KBM-7 (cell line): ENCODE data around the gene HBZ.
"Not testable (repeated sequence)": the region's sequence is repeated elsewhere in the genome, so short reads cannot be mapped to it uniquely, and the experiment has no call there.

Experiments used
- DNase-seq: peaks from one replicate; pipeline ENCODE4 v3.0.0-alpha.2; 2015
- in situ Hi-C: fragments of 300-500 bp; cut with MboI; formaldehyde crosslinking; loops from 2 replicates; pipeline ENCODE4 v1.14.3; 2020; ENCODE audit warnings: low sequenced_read_pairs, low pct_unique_long_range_greater_than_20kb, mixed read lengths

HBZ gene

DNA sequence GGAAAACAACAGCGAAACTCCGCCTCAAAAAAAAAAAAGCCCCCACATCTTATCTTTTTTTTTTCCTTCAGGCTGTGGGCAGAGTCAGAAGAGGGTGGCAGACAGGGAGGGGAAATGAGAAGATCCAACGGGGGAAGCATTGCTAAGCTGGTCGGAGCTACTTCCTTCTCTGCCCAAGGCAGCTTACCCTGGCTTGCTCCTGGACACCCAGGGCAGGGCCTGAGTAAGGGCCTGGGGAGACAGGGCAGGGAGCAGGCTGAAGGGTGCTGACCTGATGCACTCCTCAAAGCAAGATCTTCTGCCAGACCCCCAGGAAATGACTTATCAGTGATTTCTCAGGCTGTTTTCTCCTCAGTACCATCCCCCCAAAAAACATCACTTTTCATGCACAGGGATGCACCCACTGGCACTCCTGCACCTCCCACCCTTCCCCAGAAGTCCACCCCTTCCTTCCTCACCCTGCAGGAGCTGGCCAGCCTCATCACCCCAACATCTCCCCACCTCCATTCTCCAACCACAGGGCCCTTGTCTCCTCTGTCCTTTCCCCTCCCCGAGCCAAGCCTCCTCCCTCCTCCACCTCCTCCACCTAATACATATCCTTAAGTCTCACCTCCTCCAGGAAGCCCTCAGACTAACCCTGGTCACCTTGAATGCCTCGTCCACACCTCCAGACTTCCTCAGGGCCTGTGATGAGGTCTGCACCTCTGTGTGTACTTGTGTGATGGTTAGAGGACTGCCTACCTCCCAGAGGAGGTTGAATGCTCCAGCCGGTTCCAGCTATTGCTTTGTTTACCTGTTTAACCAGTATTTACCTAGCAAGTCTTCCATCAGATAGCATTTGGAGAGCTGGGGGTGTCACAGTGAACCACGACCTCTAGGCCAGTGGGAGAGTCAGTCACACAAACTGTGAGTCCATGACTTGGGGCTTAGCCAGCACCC is 22.8 kb downstream of the HBZ start:
- in situ Hi-C loops, result no loop called here

DNA sequence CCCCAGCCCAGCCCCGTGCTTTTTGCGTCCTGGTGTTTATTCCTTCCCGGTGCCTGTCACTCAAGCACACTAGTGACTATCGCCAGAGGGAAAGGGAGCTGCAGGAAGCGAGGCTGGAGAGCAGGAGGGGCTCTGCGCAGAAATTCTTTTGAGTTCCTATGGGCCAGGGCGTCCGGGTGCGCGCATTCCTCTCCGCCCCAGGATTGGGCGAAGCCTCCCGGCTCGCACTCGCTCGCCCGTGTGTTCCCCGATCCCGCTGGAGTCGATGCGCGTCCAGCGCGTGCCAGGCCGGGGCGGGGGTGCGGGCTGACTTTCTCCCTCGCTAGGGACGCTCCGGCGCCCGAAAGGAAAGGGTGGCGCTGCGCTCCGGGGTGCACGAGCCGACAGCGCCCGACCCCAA is 23.6 kb downstream of the HBZ start:
- in situ Hi-C loops, DNase-seq: not testable (repeated sequence)

More for the DNA sequence above, 22.8 kb downstream of the HBZ start:
- DNase-seq, result peak; percentile 50

DNA sequence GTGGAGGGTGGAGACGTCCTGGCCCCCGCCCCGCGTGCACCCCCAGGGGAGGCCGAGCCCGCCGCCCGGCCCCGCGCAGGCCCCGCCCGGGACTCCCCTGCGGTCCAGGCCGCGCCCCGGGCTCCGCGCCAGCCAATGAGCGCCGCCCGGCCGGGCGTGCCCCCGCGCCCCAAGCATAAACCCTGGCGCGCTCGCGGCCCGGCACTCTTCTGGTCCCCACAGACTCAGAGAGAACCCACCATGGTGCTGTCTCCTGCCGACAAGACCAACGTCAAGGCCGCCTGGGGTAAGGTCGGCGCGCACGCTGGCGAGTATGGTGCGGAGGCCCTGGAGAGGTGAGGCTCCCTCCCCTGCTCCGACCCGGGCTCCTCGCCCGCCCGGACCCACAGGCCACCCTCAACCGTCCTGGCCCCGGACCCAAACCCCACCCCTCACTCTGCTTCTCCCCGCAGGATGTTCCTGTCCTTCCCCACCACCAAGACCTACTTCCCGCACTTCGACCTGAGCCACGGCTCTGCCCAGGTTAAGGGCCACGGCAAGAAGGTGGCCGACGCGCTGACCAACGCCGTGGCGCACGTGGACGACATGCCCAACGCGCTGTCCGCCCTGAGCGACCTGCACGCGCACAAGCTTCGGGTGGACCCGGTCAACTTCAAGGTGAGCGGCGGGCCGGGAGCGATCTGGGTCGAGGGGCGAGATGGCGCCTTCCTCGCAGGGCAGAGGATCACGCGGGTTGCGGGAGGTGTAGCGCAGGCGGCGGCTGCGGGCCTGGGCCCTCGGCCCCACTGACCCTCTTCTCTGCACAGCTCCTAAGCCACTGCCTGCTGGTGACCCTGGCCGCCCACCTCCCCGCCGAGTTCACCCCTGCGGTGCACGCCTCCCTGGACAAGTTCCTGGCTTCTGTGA is 24.3 kb downstream of the HBZ start, which contains the start of gene HBA1:
Gene HBA1 (plus strand): TSS at position 204 of the 906 bp plus-strand sequence. CDS start 37 bp downstream, at position 241.
- in situ Hi-C loops, DNase-seq: not testable (repeated sequence)

DNA sequence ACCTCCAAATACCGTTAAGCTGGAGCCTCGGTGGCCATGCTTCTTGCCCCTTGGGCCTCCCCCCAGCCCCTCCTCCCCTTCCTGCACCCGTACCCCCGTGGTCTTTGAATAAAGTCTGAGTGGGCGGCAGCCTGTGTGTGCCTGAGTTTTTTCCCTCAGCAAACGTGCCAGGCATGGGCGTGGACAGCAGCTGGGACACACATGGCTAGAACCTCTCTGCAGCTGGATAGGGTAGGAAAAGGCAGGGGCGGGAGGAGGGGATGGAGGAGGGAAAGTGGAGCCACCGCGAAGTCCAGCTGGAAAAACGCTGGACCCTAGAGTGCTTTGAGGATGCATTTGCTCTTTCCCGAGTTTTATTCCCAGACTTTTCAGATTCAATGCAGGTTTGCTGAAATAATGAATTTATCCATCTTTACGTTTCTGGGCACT is 25.0 kb downstream of the HBZ start:
- no peak for DNase-seq
- in situ Hi-C loops, result no loop called here

DNA sequence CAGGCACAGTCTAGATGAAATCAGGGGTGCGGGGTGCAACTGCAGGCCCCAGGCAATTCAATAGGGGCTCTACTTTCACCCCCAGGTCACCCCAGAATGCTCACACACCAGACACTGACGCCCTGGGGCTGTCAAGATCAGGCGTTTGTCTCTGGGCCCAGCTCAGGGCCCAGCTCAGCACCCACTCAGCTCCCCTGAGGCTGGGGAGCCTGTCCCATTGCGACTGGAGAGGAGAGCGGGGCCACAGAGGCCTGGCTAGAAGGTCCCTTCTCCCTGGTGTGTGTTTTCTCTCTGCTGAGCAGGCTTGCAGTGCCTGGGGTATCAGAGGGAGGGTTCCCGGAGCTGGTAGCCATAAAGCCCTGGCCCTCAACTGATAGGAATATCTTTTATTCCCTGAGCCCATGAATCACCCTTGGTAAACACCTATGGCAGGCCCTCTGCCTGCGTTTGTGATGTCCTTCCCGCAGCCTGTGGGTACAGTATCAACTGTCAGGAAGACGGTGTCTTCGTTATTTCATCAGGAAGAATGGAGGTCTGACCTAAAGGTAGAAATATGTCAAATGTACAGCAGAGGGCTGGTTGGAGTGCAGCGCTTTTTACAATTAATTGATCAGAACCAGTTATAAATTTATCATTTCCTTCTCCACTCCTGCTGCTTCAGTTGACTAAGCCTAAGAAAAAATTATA is 25.7 kb downstream of the HBZ start:
- no peak for DNase-seq
- in situ Hi-C loops, result no loop called here

DNA sequence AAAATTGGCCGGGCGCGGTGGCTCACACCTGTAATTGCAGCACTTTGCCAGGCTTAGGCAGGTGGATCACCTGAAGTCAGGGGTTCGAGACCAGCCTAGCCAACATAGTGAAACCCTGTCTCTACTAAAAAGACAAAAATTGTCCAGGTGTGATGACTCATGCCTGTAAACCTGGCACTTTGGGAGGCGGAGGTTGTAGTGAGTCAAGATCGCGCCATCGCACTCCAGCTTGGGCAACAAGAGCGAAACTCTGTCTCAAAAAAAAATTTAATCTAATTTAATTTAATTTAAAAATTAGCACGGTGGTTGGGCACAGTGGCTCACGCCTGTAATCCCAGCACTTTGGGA is 26.2 kb downstream of the HBZ start:
- no peak for DNase-seq
- in situ Hi-C loops, result no loop called here

DNA sequence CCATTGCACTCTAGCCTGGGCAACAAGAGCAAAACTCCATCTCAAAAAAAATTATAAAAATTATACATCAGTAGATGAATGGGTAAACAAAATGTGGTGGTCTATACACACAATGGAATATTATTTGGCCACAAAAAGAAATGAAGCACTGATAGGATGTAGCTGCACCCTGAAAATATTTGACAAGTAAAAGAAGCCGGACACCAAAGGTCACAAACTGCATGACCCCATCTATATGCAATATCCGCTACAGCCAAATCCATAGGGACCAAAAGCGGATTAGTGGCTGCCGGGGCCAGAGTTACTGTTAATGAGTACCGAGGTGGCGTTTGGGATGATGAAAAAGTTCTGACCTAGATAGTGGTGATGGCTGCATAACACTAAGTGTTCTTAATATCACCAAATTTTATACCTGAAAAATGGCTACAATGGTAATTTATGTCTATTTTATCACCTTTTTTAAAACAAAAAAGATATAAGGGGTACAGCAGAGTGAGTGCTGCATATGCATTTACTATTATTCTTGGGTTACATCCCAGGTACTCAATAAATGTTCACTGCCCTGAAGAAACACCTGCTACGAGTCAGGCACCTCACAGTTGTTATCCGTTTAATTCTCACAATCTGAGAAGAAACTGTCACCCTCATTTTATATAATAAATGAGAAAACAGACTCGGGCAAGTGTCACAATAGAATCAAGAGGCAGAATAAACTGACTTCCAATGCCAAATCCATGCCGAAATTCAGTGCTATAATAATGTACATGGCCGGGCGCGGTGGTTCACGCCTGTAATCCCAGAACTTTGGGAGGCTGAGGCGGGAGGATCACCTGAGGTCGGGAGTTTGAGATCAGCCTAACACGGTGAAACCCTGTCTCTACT is 27.0 kb downstream of the HBZ start:
- DNase-seq, result no peak
- in situ Hi-C loops, result no loop called here

DNA sequence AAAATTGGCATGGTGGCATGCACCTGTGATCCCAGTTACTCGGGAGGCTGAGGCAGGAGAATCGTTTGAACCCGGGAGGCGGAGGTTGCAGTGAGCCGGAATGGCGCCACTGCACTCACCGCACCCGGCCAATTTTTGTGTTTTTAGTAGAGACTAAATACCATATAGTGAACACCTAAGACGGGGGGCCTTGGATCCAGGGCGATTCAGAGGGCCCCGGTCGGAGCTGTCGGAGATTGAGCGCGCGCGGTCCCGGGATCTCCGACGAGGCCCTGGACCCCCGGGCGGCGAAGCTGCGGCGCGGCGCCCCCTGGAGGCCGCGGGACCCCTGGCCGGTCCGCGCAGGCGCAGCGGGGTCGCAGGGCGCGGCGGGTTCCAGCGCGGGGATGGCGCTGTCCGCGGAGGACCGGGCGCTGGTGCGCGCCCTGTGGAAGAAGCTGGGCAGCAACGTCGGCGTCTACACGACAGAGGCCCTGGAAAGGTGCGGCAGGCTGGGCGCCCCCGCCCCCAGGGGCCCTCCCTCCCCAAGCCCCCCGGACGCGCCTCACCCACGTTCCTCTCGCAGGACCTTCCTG is 27.7 kb downstream of the HBZ start, which contains the start of gene HBQ1:
Gene HBQ1 (plus strand): TSS at position 359 of the 575 bp plus-strand sequence. CDS start 28 bp downstream, at position 387.
- peak; percentile 46 for DNase-seq
- in situ Hi-C loops, result no loop called here

DNA sequence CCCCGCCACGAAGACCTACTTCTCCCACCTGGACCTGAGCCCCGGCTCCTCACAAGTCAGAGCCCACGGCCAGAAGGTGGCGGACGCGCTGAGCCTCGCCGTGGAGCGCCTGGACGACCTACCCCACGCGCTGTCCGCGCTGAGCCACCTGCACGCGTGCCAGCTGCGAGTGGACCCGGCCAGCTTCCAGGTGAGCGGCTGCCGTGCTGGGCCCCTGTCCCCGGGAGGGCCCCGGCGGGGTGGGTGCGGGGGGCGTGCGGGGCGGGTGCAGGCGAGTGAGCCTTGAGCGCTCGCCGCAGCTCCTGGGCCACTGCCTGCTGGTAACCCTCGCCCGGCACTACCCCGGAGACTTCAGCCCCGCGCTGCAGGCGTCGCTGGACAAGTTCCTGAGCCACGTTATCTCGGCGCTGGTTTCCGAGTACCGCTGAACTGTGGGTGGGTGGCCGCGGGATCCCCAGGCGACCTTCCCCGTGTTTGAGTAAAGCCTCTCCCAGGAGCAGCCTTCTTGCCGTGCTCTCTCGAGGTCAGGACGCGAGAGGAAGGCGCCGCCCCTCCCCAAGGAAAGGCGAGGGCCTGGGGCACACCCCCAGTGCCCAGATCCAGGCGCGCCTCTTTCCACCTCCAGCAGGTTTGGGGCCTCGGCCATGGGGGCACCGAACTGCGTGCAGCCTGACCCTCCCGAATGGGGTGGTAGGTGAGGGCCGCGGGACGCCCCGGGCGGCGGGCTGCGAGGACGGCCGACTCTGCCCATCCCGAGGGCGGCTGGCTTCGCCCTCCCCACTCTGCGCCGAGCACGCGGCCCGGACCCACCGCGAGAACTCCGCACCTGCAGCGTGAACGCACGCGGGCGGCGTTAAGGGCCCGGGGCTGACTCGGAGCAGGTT is 28.5 kb downstream of the HBZ start:
- peak; percentile 89 for DNase-seq
- in situ Hi-C loops, result no loop called here

DNA sequence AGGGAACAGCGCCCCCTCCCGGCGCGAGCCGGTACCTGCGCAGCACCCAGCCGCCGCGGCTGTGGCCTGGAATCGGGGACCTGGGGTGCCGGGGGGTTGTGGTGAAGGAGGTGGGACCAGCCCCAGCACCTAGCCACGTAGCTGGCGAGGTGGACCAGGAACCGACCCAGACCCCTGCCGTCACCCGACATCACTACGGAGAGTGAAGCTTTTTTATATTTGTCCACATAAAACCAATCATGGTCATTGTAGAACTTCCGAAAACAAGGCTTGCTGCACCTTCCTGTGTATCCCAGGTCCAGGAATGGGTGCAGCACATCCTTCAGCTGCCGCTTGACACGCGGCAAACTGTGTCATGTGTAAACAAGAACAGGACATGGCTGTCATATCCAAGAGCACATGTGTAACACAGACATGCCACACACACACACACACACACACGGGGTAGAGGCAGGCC is 29.1 kb downstream of the HBZ start:
- no peak for DNase-seq
- in situ Hi-C loops, result no loop called here

DNA sequence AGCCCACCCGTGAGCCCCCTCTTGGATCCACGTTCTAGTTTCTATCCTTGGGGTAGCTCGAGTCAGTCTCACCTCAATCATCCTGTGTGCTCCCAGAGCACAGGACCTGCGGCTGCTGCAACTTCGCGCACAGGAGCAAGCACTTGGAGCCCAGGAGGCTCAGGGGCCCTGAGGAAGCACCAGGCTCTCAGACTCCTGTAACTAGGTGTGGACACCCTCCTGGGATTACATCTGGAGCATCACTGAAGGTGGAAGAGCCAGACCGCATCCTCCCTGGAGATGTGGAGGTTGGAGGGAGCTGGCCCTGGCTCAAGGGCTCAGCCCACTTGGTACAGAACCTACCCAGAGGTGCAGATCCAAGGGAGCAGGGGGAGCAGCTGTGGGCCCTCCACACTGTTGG is 30.6 kb downstream of the HBZ start:
- in situ Hi-C loops, result no loop called here
- DNase-seq, result no peak

DNA sequence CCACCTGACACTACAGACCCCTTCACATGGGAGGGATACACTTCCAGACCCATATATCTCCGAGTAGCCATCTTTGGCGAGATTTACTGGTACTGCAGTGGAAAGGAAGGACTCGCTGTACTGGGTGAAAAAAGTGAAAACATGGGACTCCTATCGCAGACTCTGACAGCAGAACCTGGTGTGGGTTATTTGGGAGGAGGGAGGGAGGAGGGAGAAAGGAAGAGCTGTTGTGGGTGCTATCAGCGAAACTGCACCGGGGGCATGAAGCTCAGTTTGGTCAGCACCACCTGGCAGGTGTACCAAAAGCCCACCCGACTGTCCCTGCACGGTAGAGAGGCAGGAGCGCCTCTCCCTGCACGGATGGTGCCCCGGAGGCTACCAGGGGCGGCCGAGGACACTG is 32.8 kb downstream of the HBZ start:
- in situ Hi-C loops, result no loop called here

DNA sequence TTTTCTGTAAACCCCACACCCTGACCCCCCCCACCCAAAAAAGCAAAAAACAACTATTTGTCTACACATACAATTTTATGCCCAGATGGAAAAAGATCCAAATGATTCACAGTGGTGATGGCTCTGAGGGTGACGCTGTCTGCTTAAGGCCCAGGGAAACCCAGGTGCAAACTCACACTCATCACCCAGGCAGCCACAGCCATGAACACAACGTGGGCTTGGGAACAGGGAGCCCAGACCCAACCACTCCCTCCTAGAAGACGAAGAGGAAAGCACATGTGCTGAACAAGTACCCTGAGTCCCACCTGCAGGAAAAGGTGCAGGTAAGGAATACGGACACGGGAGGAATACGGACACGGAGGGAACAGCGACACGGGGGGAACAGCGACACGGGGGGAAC is 33.2 kb downstream of the HBZ start:
- in situ Hi-C loops, result no loop called here
- DNase-seq, result no peak

More for the DNA sequence above, 32.8 kb downstream of the HBZ start:
- DNase-seq, result no peak

DNA sequence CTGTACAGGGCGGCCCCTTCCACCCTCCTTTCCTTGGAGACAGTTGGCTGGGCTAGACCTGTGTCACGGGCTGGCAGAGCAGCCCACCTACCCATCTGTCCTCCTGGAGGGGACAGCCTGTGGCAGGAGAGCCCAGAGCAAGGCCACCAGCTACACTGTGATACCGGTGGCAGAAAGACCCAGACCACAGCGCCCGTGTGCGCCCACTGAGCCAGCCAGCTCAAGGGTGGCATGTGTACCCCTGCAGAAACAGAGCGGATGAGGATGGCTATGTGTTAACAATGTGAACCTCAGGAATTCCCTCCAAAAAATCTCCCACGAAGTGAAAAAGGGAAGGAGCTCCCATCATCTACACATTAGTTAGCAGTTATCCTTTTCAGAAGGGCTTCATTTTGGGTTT is 34.9 kb downstream of the HBZ start:
- DNase-seq, result no peak
- in situ Hi-C loops, result no loop called here

DNA sequence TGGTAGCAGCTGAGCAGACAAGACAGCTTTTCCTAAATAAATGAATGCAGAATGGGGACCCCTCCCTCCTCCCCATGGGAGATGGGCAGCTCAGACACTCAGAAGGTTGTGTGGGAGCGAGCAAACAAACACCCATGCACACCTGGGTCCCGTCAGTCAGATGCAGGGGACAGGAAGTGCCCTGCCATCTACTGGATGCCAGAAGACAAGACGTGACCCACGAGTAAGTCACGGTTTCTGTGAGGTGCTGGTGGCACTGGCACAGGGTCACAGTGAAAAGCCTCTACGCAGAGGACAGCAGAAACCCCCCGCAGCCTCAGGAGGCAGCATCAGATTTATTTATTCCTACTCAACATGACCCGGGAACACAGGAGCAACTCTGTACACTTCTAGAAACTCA is 36.2 kb downstream of the HBZ start:
- DNase-seq, result peak; percentile 30
- in situ Hi-C loops, result no loop called here

DNA sequence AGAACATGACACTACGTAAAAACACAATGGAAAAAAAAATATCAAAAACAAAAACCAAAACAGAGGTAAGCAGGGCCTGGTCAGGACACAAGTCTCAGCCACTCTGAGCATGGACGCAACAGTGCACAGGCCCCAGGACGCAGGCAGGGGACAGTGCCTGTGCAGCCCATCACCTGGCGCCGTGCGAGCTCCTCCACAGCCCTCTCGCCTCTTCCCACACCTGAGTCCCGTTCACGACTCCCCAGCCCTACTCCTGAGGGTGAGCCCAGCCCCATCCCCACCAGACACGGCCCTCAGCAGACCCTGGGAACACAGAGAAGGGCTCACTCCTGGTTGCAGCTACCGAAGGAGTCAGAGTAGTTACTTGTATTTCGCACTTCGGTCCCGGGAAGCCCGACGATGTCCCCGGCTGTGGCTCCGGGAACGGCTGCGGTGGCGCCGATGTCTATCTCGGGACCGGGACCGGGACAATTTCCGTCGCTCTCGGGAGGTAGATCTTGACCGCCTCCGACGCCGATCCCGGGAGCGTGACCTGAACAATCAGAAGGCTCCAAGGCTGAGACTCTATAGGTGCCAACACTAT is 37.3 kb downstream of the HBZ start:
- in situ Hi-C loops, result no loop called here
- DNase-seq, result no peak

DNA sequence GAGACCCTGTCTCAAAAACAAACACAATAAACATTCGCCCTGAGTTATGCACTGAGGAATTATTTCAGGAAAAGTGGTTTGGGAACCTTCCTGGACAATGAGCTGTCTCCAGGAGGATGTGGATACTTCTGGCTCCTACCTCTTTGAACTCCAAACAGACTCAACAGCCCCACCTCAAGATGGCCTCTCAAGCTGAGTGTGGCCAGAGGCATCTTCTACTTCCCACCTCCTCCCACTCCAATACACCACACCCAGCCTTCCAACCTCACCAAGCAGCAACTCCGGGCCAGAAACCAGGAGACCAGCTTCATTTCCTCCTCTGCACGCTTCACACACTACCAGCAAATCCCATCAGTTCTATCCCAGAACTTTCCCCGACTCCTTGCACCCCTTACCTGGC is 39.4 kb downstream of the HBZ start:
- DNase-seq, result no peak
- in situ Hi-C loops, result no loop called here
